NT2/D1 (cell line): Measurements from ENCODE around the gene LRP1-AS.

Experiments used
- YY1 ChIP-seq: IDR thresholded peaks from 2 replicates; pipeline ENCODE4 v1.6.1; 2011; ENCODE audit not compliant: insufficient read length, insufficient read depth
- ZNF274 ChIP-seq: IDR thresholded peaks from 2 replicates; pipeline ENCODE4 v1.6.1; 2011; ENCODE audit warnings: mild to moderate bottlenecking, low read depth, low read length

DNA sequence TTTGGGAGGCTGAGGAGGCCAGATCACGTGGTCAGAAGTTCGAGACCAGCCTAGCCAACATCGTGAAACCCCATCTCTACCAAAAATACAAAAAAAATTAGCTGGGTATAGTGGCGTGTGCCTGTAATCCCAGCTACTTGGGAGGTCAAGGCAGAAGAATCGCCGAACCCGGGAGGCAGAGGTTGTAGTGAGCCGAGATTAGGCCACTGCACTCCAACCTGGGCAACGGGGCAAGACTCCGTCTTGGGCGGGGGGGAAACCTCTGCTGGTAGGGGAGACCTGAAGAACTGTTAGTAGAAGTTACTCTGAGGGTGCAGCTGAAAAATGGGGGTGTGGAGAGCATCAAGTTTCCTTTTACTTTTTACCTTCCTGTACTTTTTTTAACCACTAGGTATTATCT is 21.4 kb downstream of the LRP1-AS start:
- TF ChIP-seq YY1 (no peak), ZNF274 (no peak)
